Vagina (tissue), 2 donors: ENCODE data around the gene ZBTB16. TPM values are rescaled to one million over a fixed set of nuclear protein-coding genes. Genes with fewer than 3 reads are reported as not detected.

Experiments used
- DNase-seq, 2 donors: peaks; one replicate each; pipeline ENCODE4 v3.0.0-alpha.2; 2017; ENCODE audit errors: extremely low spot score in 2 of 2
- H3K27ac ChIP-seq: fragments of 200-600 bp; sonication (generic); one replicate; pipeline ENCODE4 v1.5.1; 2019
- H3K27me3 ChIP-seq: fragments of 200-600 bp; sonication (generic); one replicate; pipeline ENCODE4 v1.5.1; 2019
- H3K36me3 ChIP-seq, 2 donors: fragments of 200-600 bp; sonication (generic); one replicate each; pipeline ENCODE4 v1.5.1; 2017 to 2019
- H3K4me1 ChIP-seq: fragments of 200-600 bp; sonication (generic); one replicate; pipeline ENCODE4 v1.5.1; 2019
- H3K4me3 ChIP-seq, 2 donors: fragments of 200-600 bp; sonication (generic); 1 replicate in 1 of 2; 2 replicates in 1 of 2; pipeline ENCODE4 v1.5.1; 2016 to 2019
- H3K9me3 ChIP-seq: fragments of 200-600 bp; sonication (generic); one replicate; pipeline ENCODE4 v1.5.1; 2019
- CTCF ChIP-seq, 3 experiments: fragments of 450-650 bp in 2 of 3; fragments of 200-600 bp in 1 of 3; sonication (generic) in 1 of 3; IDR thresholded peaks; one replicate each; pipeline ENCODE4 v1.5.1; 2017 to 2019; ENCODE audit warnings: antibody characterized with exemption in 3 of 3, mild to moderate bottlenecking in 2 of 3, moderate library complexity in 2 of 3
- POLR2A ChIP-seq, 2 donors: fragments of 450-650 bp; IDR thresholded peaks; one replicate each; pipeline ENCODE4 v1.6.1; 2017; ENCODE audit warnings: antibody characterized with exemption in 2 of 2, mild to moderate bottlenecking in 2 of 2, moderate library complexity in 2 of 2
- POLR2AphosphoS5 ChIP-seq, 2 donors: sonication (generic); formaldehyde crosslinking; IDR thresholded peaks; one replicate each; pipeline ENCODE4 v1.9.0; 2017; ENCODE audit warnings: antibody characterized with exemption in 2 of 2, mild to moderate bottlenecking in 2 of 2, low read depth in 1 of 2; ENCODE audit not compliant: insufficient read depth in 1 of 2
- intact Hi-C: fragments of 100-400 bp; cut with DNase I; formaldehyde crosslinking; loops from one replicate; pipeline ENCODE4 v1.15.1; 2023
- total RNA-seq: library from RNA; depleted of rRNA; stranded (reverse); fragments of >200 nt; gene quantifications from one replicate; pipeline ENCODE4 v1.2.3, GENCODE V29; 2016

Gene ZBTB16
- total RNA-seq, 1 donor from 2014 or later = 243 TPM

- no peaks in the 10 kb centered on the region for H3K27me3 ChIP-seq
- H3K27ac ChIP-seq = no peak overlapping the region
Measured at GRCh38 chr11:114255289-114255688, 195.8 kb downstream of the ZBTB16 start.

GRCh38 chr11:114256176-114256966 lies 196.9 kb downstream of the ZBTB16 start:
- DNase-seq = no peak
- H3K27me3 ChIP-seq = no peaks in the 10 kb centered on the region
- H3K9me3 ChIP-seq = no peaks in the 10 kb centered on the region
- H3K36me3 ChIP-seq = peaks cover 4 to 19% of the 10 kb centered on the region in 2 donors
- no peak overlapping the region for H3K4me3 ChIP-seq
- intact Hi-C loops = loop anchor here (2.0 to 10.0 kb wide), 2 partner anchors 58 to 92 kb away; no protein-coding TSS in a partner anchor
- peaks cover 71% of the 10 kb centered on the region for H3K4me1 ChIP-seq
- peak overlapping the region; percentile 86 for H3K27ac ChIP-seq
- no peak for TF ChIP-seq POLR2A (IDR thresholded peaks at IDR 0.05)
- no peak for TF ChIP-seq CTCF (IDR thresholded peaks at IDR 0.05)
- no peak for TF ChIP-seq POLR2AphosphoS5 (IDR thresholded peaks at IDR 0.05; ENCODE audit: insufficient read depth in 1 of 2, low read depth in 1 of 2)

More at GRCh38 chr11:114255289-114255688, 195.8 kb downstream of the ZBTB16 start:
- Histone ChIP-seq H3K36me3 (peaks cover 10 to 29% of the 10 kb centered on the region in 2 donors), H3K4me1 (peaks cover 68% of the 10 kb centered on the region), H3K4me3 (no peak overlapping the region), H3K9me3 (no peaks in the 10 kb centered on the region)
- intact Hi-C loops = loop anchor here (10.0 kb wide), 1 partner anchor 90 kb away; no protein-coding TSS in a partner anchor
- no peak for DNase-seq
- no peak for TF ChIP-seq POLR2A (IDR thresholded peaks at IDR 0.05)
- TF ChIP-seq POLR2AphosphoS5 (IDR thresholded peaks at IDR 0.05; ENCODE audit: insufficient read depth in 1 of 2, low read depth in 1 of 2) = no peak
- no peak for TF ChIP-seq CTCF (IDR thresholded peaks at IDR 0.05)

- no peaks in the 10 kb centered on the region for H3K27me3 ChIP-seq
- H3K4me1 ChIP-seq = peaks cover 71% of the 10 kb centered on the region
- peak in 1 of 2 donors; percentile 77 for TF ChIP-seq POLR2AphosphoS5 (IDR thresholded peaks at IDR 0.05; ENCODE audit: insufficient read depth in 1 of 2, low read depth in 1 of 2)
- TF ChIP-seq POLR2A (IDR thresholded peaks at IDR 0.05) = no peak
- TF ChIP-seq CTCF (IDR thresholded peaks at IDR 0.05) = no peak
- no peaks in the 10 kb centered on the region for H3K9me3 ChIP-seq
- DNase-seq = no peak
- H3K4me3 ChIP-seq = no peak overlapping the region
- H3K36me3 ChIP-seq = peaks cover 0 to 15% of the 10 kb centered on the region in 2 donors
- H3K27ac ChIP-seq = peak overlapping the region; percentile 86
- intact Hi-C loops = loop anchor here (2.0 to 10.0 kb wide), 2 partner anchors 58 to 92 kb away; no protein-coding TSS in a partner anchor
Measured at GRCh38 chr11:114256967-114257286, 197.4 kb downstream of the ZBTB16 start.

GRCh38 chr11:114257621-114258558 lies 198.4 kb downstream of the ZBTB16 start:
- intact Hi-C loops = loop anchor here (1.0 to 10.0 kb wide), 3 partner anchors 59 to 93 kb away; no protein-coding TSS in a partner anchor
- Histone ChIP-seq H3K4me1 (peaks cover 71% of the 10 kb centered on the region), H3K27ac (peak overlapping the region; percentile 86), H3K27me3 (no peaks in the 10 kb centered on the region), H3K4me3 (peak overlapping the region; percentile 24 to 38), H3K36me3 (peaks cover 0 to 13% of the 10 kb centered on the region in 2 donors), H3K9me3 (no peaks in the 10 kb centered on the region)
- DNase-seq = no peak
- TF ChIP-seq POLR2AphosphoS5 (IDR thresholded peaks at IDR 0.05; ENCODE audit: insufficient read depth in 1 of 2, low read depth in 1 of 2) (peak in 1 of 2 donors; percentile 75), POLR2A (IDR thresholded peaks at IDR 0.05) (no peak), CTCF (IDR thresholded peaks at IDR 0.05) (peak in 1 of 3 experiments; percentile 9)
